ENCODE results near the gene ABCC8.

- TF ChIP-seq, protein P1, sequence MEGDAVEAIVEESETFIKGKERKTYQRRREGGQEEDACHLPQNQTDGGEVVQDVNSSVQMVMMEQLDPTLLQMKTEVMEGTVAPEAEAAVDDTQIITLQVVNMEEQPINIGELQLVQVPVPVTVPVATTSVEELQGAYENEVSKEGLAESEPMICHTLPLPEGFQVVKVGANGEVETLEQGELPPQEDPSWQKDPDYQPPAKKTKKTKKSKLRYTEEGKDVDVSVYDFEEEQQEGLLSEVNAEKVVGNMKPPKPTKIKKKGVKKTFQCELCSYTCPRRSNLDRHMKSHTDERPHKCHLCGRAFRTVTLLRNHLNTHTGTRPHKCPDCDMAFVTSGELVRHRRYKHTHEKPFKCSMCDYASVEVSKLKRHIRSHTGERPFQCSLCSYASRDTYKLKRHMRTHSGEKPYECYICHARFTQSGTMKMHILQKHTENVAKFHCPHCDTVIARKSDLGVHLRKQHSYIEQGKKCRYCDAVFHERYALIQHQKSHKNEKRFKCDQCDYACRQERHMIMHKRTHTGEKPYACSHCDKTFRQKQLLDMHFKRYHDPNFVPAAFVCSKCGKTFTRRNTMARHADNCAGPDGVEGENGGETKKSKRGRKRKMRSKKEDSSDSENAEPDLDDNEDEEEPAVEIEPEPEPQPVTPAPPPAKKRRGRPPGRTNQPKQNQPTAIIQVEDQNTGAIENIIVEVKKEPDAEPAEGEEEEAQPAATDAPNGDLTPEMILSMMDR (conservative IDR thresholded peaks at IDR 0.05; ENCODE audit: low read depth, low read length), result no peak
- no peak for TF ChIP-seq EZH2 (IDR thresholded peaks at IDR 0.05; ENCODE audit: borderline replicate concordance, low read depth, low read length, poor library complexity, severe bottlenecking)
These were observed 101.1 kb downstream of the ABCC8 start for GRCh38 chr11:17375547-17375946.
